ENCODE data around the gene ZC3H13. TPM values are rescaled to one million over a fixed set of nuclear protein-coding genes. Genes with fewer than 3 reads are reported as not detected.

ZC3H13 gene
- total RNA-seq, 4 donors from 2014 or later, result 14.7 to 20.7 (median 17.1) TPM

DNA sequence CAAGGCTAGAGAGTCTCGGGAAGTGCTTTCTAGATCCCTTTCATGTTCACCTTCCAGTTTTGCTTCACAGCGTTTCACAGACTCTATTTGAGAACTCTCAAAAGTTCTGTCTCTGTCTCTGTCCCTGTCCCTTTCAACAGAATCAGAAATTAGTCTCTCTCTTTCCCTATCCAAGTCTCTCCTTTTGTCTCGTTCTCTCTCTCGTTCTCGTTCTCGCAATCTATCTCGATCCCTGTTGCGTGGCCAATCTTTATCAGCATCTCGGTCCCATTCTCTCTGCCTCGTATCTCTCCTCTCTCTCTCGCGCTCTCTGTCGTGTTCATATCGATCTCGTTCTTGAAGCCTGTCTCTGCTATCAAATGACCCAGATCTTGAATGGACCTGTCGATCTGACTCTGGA, 85.0 kb downstream of the ZC3H13 start:
- no peaks in the 10 kb centered on the region for H3K4me1 ChIP-seq
- ATAC-seq (no peak), DNase-seq (no peak)
- H3K27ac ChIP-seq, result no peak overlapping the region
- no peak overlapping the region for H3K4me3 ChIP-seq
- in situ Hi-C loops (cut with MboI; ENCODE audit: low sequenced_read_pairs in 4 of 4) (no loop called here), intact Hi-C loops (cut with DNase I; ENCODE audit: low total_unique reads) (no loop called here)
- no peaks in the 10 kb centered on the region for H3K27me3 ChIP-seq
- peaks cover 4 to 80% of the 10 kb centered on the region in 2 donors for H3K36me3 ChIP-seq
- TF ChIP-seq, protein P1, sequence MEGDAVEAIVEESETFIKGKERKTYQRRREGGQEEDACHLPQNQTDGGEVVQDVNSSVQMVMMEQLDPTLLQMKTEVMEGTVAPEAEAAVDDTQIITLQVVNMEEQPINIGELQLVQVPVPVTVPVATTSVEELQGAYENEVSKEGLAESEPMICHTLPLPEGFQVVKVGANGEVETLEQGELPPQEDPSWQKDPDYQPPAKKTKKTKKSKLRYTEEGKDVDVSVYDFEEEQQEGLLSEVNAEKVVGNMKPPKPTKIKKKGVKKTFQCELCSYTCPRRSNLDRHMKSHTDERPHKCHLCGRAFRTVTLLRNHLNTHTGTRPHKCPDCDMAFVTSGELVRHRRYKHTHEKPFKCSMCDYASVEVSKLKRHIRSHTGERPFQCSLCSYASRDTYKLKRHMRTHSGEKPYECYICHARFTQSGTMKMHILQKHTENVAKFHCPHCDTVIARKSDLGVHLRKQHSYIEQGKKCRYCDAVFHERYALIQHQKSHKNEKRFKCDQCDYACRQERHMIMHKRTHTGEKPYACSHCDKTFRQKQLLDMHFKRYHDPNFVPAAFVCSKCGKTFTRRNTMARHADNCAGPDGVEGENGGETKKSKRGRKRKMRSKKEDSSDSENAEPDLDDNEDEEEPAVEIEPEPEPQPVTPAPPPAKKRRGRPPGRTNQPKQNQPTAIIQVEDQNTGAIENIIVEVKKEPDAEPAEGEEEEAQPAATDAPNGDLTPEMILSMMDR (IDR thresholded peaks at IDR 0.05 in 4 of 5, conservative IDR thresholded peaks at IDR 0.05 in 1 of 5), result no peak
- TF ChIP-seq POLR2A (IDR thresholded peaks at IDR 0.05), result no peak
- H3K9me3 ChIP-seq, result no peaks in the 10 kb centered on the region

- no peak for ATAC-seq
- H3K36me3 ChIP-seq, result peaks cover 4 to 78% of the 10 kb centered on the region in 2 donors
- H3K9me3 ChIP-seq, result no peaks in the 10 kb centered on the region
- intact Hi-C loops (cut with DNase I; ENCODE audit: low total_unique reads), result no loop called here
- in situ Hi-C loops (cut with MboI; ENCODE audit: low sequenced_read_pairs in 4 of 4), result no loop called here
- DNase-seq, result no peak
- H3K27me3 ChIP-seq, result no peaks in the 10 kb centered on the region
- H3K4me1 ChIP-seq, result no peaks in the 10 kb centered on the region
- no peak overlapping the region for H3K4me3 ChIP-seq
- no peak for TF ChIP-seq POLR2A (IDR thresholded peaks at IDR 0.05)
- TF ChIP-seq, protein P1 (IDR thresholded peaks at IDR 0.05 in 4 of 5, conservative IDR thresholded peaks at IDR 0.05 in 1 of 5), result no peak
- H3K27ac ChIP-seq, result no peak overlapping the region
Observed at GRCh38 chr13:45966715-45967114, 85.8 kb downstream of the ZC3H13 start.

DNA sequence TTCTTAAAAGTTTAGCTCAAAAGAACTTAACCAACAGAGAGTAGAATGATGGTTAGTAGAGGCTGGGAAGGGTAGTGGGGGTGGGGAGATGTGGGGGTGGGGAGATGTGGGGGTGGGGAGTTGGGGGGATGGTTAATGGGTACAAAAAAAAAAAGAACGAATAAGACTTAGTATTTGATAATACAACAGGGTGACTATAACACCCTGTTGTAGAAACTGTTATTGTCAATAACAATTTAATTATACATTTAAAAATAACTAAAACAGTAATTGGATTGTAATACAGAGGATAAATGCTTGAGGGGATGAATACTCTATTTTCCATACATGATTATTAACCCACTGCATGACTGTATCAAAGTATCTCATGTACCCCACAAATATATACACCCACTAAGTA, 91.1 kb downstream of the ZC3H13 start:
- Histone ChIP-seq H3K4me3 (no peak overlapping the region), H3K27me3 (no peaks in the 10 kb centered on the region), H3K36me3 (peaks cover 0 to 54% of the 10 kb centered on the region in 2 donors), H3K9me3 (no peaks in the 10 kb centered on the region), H3K27ac (no peak overlapping the region), H3K4me1 (no peaks in the 10 kb centered on the region)
- ATAC-seq, result no peak
- TF ChIP-seq, protein P1 (IDR thresholded peaks at IDR 0.05 in 4 of 5, conservative IDR thresholded peaks at IDR 0.05 in 1 of 5), result no peak
- TF ChIP-seq POLR2A (IDR thresholded peaks at IDR 0.05), result no peak
- DNase-seq, result no peak
- in situ Hi-C loops (cut with MboI; ENCODE audit: low sequenced_read_pairs in 4 of 4) (no loop called here), intact Hi-C loops (cut with DNase I; ENCODE audit: low total_unique reads) (no loop called here)

GRCh38 chr13:45954836-45955800, 97.4 kb downstream of the ZC3H13 start:
- Histone ChIP-seq H3K27me3 (no peaks in the 10 kb centered on the region), H3K36me3 (peaks cover 0 to 22% of the 10 kb centered on the region in 2 donors), H3K27ac (no peak overlapping the region), H3K9me3 (no peaks in the 10 kb centered on the region), H3K4me3 (no peak overlapping the region), H3K4me1 (no peaks in the 10 kb centered on the region)
- no peak for TF ChIP-seq POLR2A (IDR thresholded peaks at IDR 0.05)
- TF ChIP-seq, protein P1 (IDR thresholded peaks at IDR 0.05 in 4 of 5, conservative IDR thresholded peaks at IDR 0.05 in 1 of 5), result no peak
- DNase-seq, result no peak
- in situ Hi-C loops (cut with MboI; ENCODE audit: low sequenced_read_pairs in 4 of 4) (no loop called here), intact Hi-C loops (cut with DNase I; ENCODE audit: low total_unique reads) (no loop called here)
- ATAC-seq, result no peak

All from gastrocnemius medialis (tissue), 4 donors.